Hepatocyte (in vitro differentiated cells): ENCODE measurements around the gene CAPRIN2. TPM values are rescaled to one million over a fixed set of nuclear protein-coding genes. Genes with fewer than 3 reads are reported as not detected.

Experiments used
- DNase-seq: peaks from one replicate; pipeline ENCODE4 v3.0.0-alpha.2; 2016; ENCODE audit warnings: low spot score
- H2AFZ ChIP-seq: fragments of 200-600 bp; sonication (generic); 2 replicates; pipeline ENCODE4 v1.6.0; 2016; ENCODE audit warnings: antibody characterized with exemption, mild to moderate bottlenecking
- H3K27ac ChIP-seq: fragments of 200-600 bp; sonication (generic); 2 replicates; pipeline ENCODE4 v1.5.1; 2016; ENCODE audit warnings: mild to moderate bottlenecking
- H3K27me3 ChIP-seq: fragments of 200-600 bp; sonication (generic); 2 replicates; pipeline ENCODE4 v1.6.1; 2016
- H3K36me3 ChIP-seq: fragments of 200-600 bp; sonication (generic); replicated peaks from 2 replicates; pipeline ENCODE4 v1.5.1; 2016; ENCODE audit warnings: low read depth; ENCODE audit not compliant: insufficient read depth
- H3K4me1 ChIP-seq: fragments of 200-600 bp; sonication (generic); 2 replicates; pipeline ENCODE4 v1.5.1; 2016; ENCODE audit warnings: mild to moderate bottlenecking, moderate library complexity; ENCODE audit not compliant: insufficient read depth
- H3K4me2 ChIP-seq: fragments of 200-600 bp; sonication (generic); 2 replicates; pipeline ENCODE4 v1.6.0; 2016
- H3K4me3 ChIP-seq: fragments of 200-600 bp; sonication (generic); 2 replicates; pipeline ENCODE4 v1.5.1; 2016; ENCODE audit warnings: mild to moderate bottlenecking
- H3K79me2 ChIP-seq: fragments of 200-600 bp; sonication (generic); 2 replicates; pipeline ENCODE4 v1.6.0; 2017; ENCODE audit warnings: mild to moderate bottlenecking
- H3K9me2 ChIP-seq: fragments of 200-600 bp; sonication (generic); replicated peaks from 2 replicates; pipeline ENCODE4 v1.6.0; 2017; ENCODE audit warnings: mild to moderate bottlenecking; ENCODE audit not compliant: insufficient read depth
- H3K9me3 ChIP-seq: fragments of 200-600 bp; sonication (generic); 2 replicates; pipeline ENCODE4 v1.5.1; 2016; ENCODE audit warnings: low read depth, mild to moderate bottlenecking
- H4K20me1 ChIP-seq: fragments of 200-600 bp; sonication (generic); 2 replicates; pipeline ENCODE4 v1.6.0; 2016; ENCODE audit warnings: mild to moderate bottlenecking; ENCODE audit not compliant: insufficient read depth, poor library complexity, severe bottlenecking
- CTCF ChIP-seq: fragments of 200-600 bp; sonication (generic); IDR thresholded peaks from 2 replicates; pipeline ENCODE4 v1.5.1; 2016; ENCODE audit warnings: antibody characterized with exemption, mild to moderate bottlenecking; ENCODE audit not compliant: poor library complexity
- EZH2 ChIP-seq: fragments of 200-600 bp; sonication (generic); IDR thresholded peaks from 2 replicates; pipeline ENCODE4 v1.6.1; 2016; ENCODE audit warnings: antibody characterized with exemption, mild to moderate bottlenecking, borderline replicate concordance
- EZH2phosphoT487 ChIP-seq: fragments of 200-600 bp; sonication (generic); IDR thresholded peaks from one replicate; pipeline ENCODE4 v1.6.1; 2018; ENCODE audit warnings: antibody characterized with exemption, mild to moderate bottlenecking, low read depth, moderate library complexity; ENCODE audit not compliant: unreplicated experiment, severe bottlenecking
- WGBS: methylation state at CpG from one replicate; pipeline ENCODE4 v1.1.6; 2016; ENCODE audit warnings: low lambda C conversion rate; ENCODE audit errors: missing lambda C conversion rate; 5-methylcytosine and 5-hydroxymethylcytosine counted together
- polyA plus RNA-seq: library from polyadenylated mRNA; unstranded; fragments of >200 nt; fragmentation: Nextera tagmentation; extraction: Ambion mirVana; gene quantifications from 2 replicates; pipeline ENCODE4 v1.2.1, GENCODE V29; 2016
- total RNA-seq: library from RNA; depleted of rRNA; stranded (reverse); fragments of >200 nt; gene quantifications from 2 replicates; pipeline ENCODE4 v1.2.3, GENCODE V29; 2014

Gene CAPRIN2
- total and polyA plus RNA-seq, 2 experiments from 2014 or later = 19.0 to 25.4 TPM

- Histone ChIP-seq H3K27ac (no peak overlapping the region), H3K4me2 (no peak overlapping the region), H3K9me3 (no peaks in the 10 kb centered on the region), H4K20me1 (no peaks in the 10 kb centered on the region), H3K27me3 (no peaks in the 10 kb centered on the region), H3K4me1 (no peaks in the 10 kb centered on the region), H3K36me3 (peaks cover 4% of the 10 kb centered on the region), H3K79me2 (no peaks in the 10 kb centered on the region), H2AFZ (no peak overlapping the region), H3K4me3 (no peak overlapping the region), H3K9me2 (no peaks in the 10 kb centered on the region)
- WGBS = 88% methylated on average over 1 of the region's 1 CpG
- no peak for TF ChIP-seq CTCF
- TF ChIP-seq EZH2 = no peak
- no peak for TF ChIP-seq EZH2phosphoT487
- DNase-seq = no peak
Measured at GRCh38 chr12:30678221-30678620, 76.5 kb downstream of the CAPRIN2 start.

GRCh38 chr12:30661210-30661609 is 93.5 kb downstream of the CAPRIN2 start:
- no peak overlapping the region for H3K4me3 ChIP-seq
- no peaks in the 10 kb centered on the region for H3K36me3 ChIP-seq
- H3K79me2 ChIP-seq = no peaks in the 10 kb centered on the region
- no peak overlapping the region for H2AFZ ChIP-seq
- no peaks in the 10 kb centered on the region for H4K20me1 ChIP-seq
- TF ChIP-seq EZH2 (no peak), EZH2phosphoT487 (no peak), CTCF (no peak)
- no peak overlapping the region for H3K4me2 ChIP-seq
- no peaks in the 10 kb centered on the region for H3K9me2 ChIP-seq
- 75% methylated on average over 4 of the region's 4 CpGs for WGBS
- no peaks in the 10 kb centered on the region for H3K27me3 ChIP-seq
- H3K4me1 ChIP-seq = no peaks in the 10 kb centered on the region
- no peaks in the 10 kb centered on the region for H3K9me3 ChIP-seq
- DNase-seq = no peak
- H3K27ac ChIP-seq = no peak overlapping the region

Other genes starting within 250 kb of the CAPRIN2 start
- gene IPO8, start 59.1 kb downstream of the CAPRIN2 start, total RNA-seq = 26.3 and 31.6 TPM in 2 replicates
- 7.2 and 7.3 TPM in 2 replicates for gene IPO8, start 59.1 kb downstream of the CAPRIN2 start, polyA plus RNA-seq
- gene TSPAN11, start 171.8 kb upstream of the CAPRIN2 start, total RNA-seq = 7.5 and 9.6 TPM in 2 replicates
- gene TSPAN11, start 171.8 kb upstream of the CAPRIN2 start, polyA plus RNA-seq = 3.3 and 5.2 TPM in 2 replicates